ENCODE measurements around the gene FHIT.

GRCh38 chr3:61132062-61132461 is 119.2 kb downstream of the FHIT start:
- no peak for TF ChIP-seq CTCF (conservative IDR thresholded peaks at IDR 0.05; ENCODE audit: low read depth, low read length)
- no peak for TF ChIP-seq EZH2 (IDR thresholded peaks at IDR 0.05; ENCODE audit: low read length, unreplicated experiment)
- TF ChIP-seq EZH2phosphoT487 (IDR thresholded peaks at IDR 0.05; ENCODE audit: borderline replicate concordance, low read length), result no peak

Measured in PC-3 (cell line).